Vagina (tissue), 2 donors: ENCODE data around the gene DLX1.

ENCODE experiments used
- CTCF ChIP-seq, 3 experiments: fragments of 450-650 bp in 2 of 3; fragments of 200-600 bp in 1 of 3; sonication (generic) in 1 of 3; IDR thresholded peaks; one replicate each; pipeline ENCODE4 v1.5.1; 2017 to 2019; ENCODE audit warnings: antibody characterized with exemption in 3 of 3, mild to moderate bottlenecking in 2 of 3, moderate library complexity in 2 of 3
- POLR2AphosphoS5 ChIP-seq, 2 donors: sonication (generic); formaldehyde crosslinking; IDR thresholded peaks; one replicate each; pipeline ENCODE4 v1.9.0; 2017; ENCODE audit warnings: antibody characterized with exemption in 2 of 2, mild to moderate bottlenecking in 2 of 2, low read depth in 1 of 2; ENCODE audit not compliant: insufficient read depth in 1 of 2

GRCh38 chr2:172052000-172052983 lies 33.0 kb upstream of the DLX1 start:
- TF ChIP-seq CTCF (IDR thresholded peaks at IDR 0.05) (no peak), POLR2AphosphoS5 (IDR thresholded peaks at IDR 0.05; ENCODE audit: insufficient read depth in 1 of 2, low read depth in 1 of 2) (no peak)
